ENCODE results near the gene SYT9.

- TF ChIP-seq CEBPB (IDR thresholded peaks at IDR 0.05) (no peak), CTCF (IDR thresholded peaks at IDR 0.05) (no peak), MAX (IDR thresholded peaks at IDR 0.05) (no peak)
Observed at GRCh38 chr11:7414973-7415817, 163.5 kb downstream of the SYT9 start.

All from A549 (cell line).